NCI-H1930 (cell line): Measurements from ENCODE around the gene TMEM107.
"Not testable (repeated sequence)": the region's sequence is repeated elsewhere in the genome, so short reads cannot be mapped to it uniquely, and the experiment has no call there.

Experiments
- DNase-seq, 2 experiments: peaks; one replicate each; lab custom pipeline; 2025; lab: John Stamatoyannopoulos, UW

The TMEM107 gene

GRCh38 chr17:8189711-8190477 is 13.7 kb upstream of the TMEM107 start, which contains the start of gene BORCS6:
BORCS6 (minus strand) TSS chr17:8190180; CDS start chr17:8190140, 40 bp downstream.
- DNase-seq: peak; percentile 92 to 93

GRCh38 chr17:8189041-8189710 is 13.0 kb upstream of the TMEM107 start:
- no peak for DNase-seq

- no peak for DNase-seq
Measured at GRCh38 chr17:8188263-8188839, 12.2 kb upstream of the TMEM107 start.

DNA sequence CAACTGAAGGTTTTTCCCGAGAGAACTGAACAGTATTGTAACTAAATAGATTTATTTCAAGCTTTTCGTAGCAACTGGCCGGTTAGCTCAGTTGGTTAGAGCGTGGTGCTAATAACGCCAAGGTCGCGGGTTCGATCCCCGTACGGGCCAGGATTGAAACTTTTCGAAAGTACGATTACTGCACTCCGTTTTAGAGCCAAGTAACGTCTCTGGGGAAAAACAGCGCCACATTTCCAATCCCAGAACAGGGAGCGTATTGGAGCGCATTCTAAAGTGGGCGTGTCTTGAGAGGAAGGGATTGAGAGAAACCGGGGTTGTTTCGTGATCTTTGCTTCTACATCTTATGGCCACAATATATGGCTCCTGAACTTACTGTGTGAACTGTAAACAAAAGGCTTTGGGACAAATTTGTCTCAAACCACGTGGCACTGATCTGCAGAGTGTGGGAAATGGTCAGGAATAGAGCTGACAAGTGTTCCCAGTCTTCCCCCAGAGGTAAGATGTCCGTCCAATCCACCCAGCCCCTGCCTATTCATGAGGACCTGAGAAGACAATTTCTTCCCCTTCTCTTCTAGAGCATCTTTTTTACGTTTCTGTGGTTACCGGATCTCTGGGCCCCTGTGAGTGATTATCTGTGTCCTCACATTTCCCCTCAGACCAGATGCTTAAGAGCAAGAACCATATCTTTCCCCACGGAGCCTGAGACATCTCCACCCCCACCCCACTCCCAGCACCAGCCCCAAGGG is 11.5 kb upstream of the TMEM107 start:
- DNase-seq: peak; percentile 93 to 95

GRCh38 chr17:8186787-8187516 is 10.8 kb upstream of the TMEM107 start:
- peak; percentile 90 to 93 for DNase-seq

GRCh38 chr17:8186446-8186786 is 10.2 kb upstream of the TMEM107 start:
- no peak for DNase-seq

- DNase-seq: peak; percentile 77
Measured at GRCh38 chr17:8185582-8186445, 9.6 kb upstream of the TMEM107 start.

- no peak for DNase-seq
Measured at GRCh38 chr17:8176998-8177731, 985 bp upstream of the TMEM107 start.

- DNase-seq: no peak
Measured at GRCh38 chr17:8175795-8176196, 384 bp downstream of the TMEM107 start.

DNA sequence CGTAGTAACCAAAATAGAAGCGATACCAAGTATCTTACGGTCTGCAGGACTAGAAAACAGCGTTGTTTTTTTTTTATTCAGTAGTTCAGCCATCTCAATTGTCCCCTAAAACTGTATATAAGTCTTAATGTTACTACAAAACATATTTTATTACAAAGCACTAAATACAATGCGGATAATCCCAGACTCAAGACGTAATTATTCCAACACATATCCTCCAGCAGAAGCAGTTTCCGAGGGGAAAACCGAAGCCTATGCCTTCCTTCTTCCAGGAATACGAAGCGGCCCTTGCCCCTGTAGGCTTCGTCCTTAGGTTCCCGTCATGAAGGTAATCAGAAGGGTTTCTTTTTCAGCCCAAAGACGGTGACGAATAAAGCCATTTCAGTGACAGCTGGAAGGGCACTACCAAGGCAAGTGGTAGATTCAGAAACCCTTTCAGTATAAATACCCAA is 2.3 kb downstream of the TMEM107 start:
- DNase-seq: no peak

GRCh38 chr17:8173056-8173870 is 2.9 kb downstream of the TMEM107 start:
- peak; percentile 91 for DNase-seq

GRCh38 chr17:8170186-8170585 is 6.0 kb downstream of the TMEM107 start:
- not testable (repeated sequence) for DNase-seq

DNA sequence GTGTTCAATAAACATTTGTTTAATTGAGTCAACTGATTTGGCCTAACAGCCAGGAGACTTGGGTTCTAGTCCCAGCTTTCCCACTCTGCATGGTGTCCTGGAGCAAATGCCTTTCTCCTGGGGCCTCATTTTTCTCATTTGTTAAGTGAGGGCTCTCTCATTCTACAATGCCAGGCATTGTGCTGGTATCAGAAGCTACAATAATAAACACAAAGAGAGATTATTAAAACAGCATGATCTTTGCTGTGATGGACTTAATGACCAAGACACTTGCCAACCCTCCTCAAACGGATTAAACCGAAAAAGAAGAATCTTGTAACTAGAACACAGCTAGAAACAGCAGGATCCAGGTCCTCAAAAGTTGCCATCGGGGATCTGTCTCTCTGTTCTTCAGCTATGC is 8.7 kb downstream of the TMEM107 start:
- DNase-seq: no peak

- no peak for DNase-seq
Measured at GRCh38 chr17:8166731-8167130, 9.4 kb downstream of the TMEM107 start.

GRCh38 chr17:8164815-8165131 is 11.4 kb downstream of the TMEM107 start:
- no peak for DNase-seq

GRCh38 chr17:8163978-8164814 is 12.0 kb downstream of the TMEM107 start:
- DNase-seq: peak in 1 of 2 experiments; percentile 23

- peak; percentile 19 to 47 for DNase-seq
Measured at GRCh38 chr17:8162997-8163977, 12.9 kb downstream of the TMEM107 start.
